K562 (cell line): ENCODE data around the gene IFT122. TPM values are rescaled to one million over a fixed set of nuclear protein-coding genes. Genes with fewer than 3 reads are reported as not detected.
A peak's percentile ranks its signal among the peaks of the same experiment; 100 is the strongest.

ENCODE experiments used
- BMI1 ChIP-seq: fragments of 150-350 bp; IDR thresholded peaks from 2 replicates; pipeline ENCODE4 v1.6.1; 2014; ENCODE audit warnings: low read length
- CCAR2 ChIP-seq: fragments of 200-400 bp; formaldehyde crosslinking; IDR thresholded peaks from 2 replicates; pipeline ENCODE4 v1.6.1; 2017; ENCODE audit warnings: mild to moderate bottlenecking, low read depth, low read length
- HCFC1 ChIP-seq: IDR thresholded peaks from 2 replicates; pipeline ENCODE4 v1.6.1; 2012; ENCODE audit warnings: low read depth, low read length, improper control_type of control experiment
- HMGN3 ChIP-seq: IDR thresholded peaks from 2 replicates; pipeline ENCODE4 v1.6.1; 2011; ENCODE audit warnings: borderline replicate concordance, low read depth, mild to moderate bottlenecking, mixed read lengths, low read length; ENCODE audit not compliant: insufficient read length; ENCODE audit errors: extremely low read depth
- MTA2 ChIP-seq: fragments of 450-650 bp; IDR thresholded peaks from 2 replicates; pipeline ENCODE4 v1.6.1; 2016; ENCODE audit warnings: low read depth
- PYGO2 ChIP-seq: fragments of 450-650 bp; IDR thresholded peaks from 2 replicates; pipeline ENCODE4 v1.6.1; 2016; ENCODE audit warnings: mild to moderate bottlenecking, missing genetic modification characterization, moderate library complexity, missing compliant biosample characterization
- RAD51 ChIP-seq: fragments of 450-650 bp; IDR thresholded peaks from 2 replicates; pipeline ENCODE4 v1.7.1; 2016; ENCODE audit warnings: low read depth, mild to moderate bottlenecking, borderline replicate concordance
- RBFOX2 ChIP-seq: fragments of 200-400 bp; formaldehyde crosslinking; IDR thresholded peaks from 2 replicates; pipeline ENCODE4 v1.6.1; 2017; ENCODE audit warnings: low read depth, mild to moderate bottlenecking, low read length, moderate library complexity
- RBM22 ChIP-seq: fragments of 200-400 bp; formaldehyde crosslinking; IDR thresholded peaks from 2 replicates; pipeline ENCODE4 v1.6.1; 2018; ENCODE audit warnings: low read length, low read depth; ENCODE audit not compliant: poor library complexity, severe bottlenecking
- RBM25 ChIP-seq: fragments of 200-400 bp; formaldehyde crosslinking; IDR thresholded peaks from 2 replicates; pipeline ENCODE4 v1.6.1; 2018; ENCODE audit warnings: low read length, low read depth, moderate library complexity; ENCODE audit not compliant: severe bottlenecking
- SMARCA4 ChIP-seq: fragments of 450-650 bp; IDR thresholded peaks from 2 replicates; pipeline ENCODE4 v1.6.1; 2016
- SP2 ChIP-seq: IDR thresholded peaks from 2 replicates; pipeline ENCODE4 v1.6.1; 2011; ENCODE audit warnings: mild to moderate bottlenecking, low read depth, low read length, moderate library complexity; ENCODE audit not compliant: poor library complexity, severe bottlenecking; ENCODE audit errors: extremely low read depth
- polyA plus RNA-seq, 8 experiments: library from polyadenylated mRNA; depleted of rRNA in 4 of 8; stranded (reverse) in 5 of 8; unstranded in 3 of 8; fragments of >200 nt; fragmentation: Nextera tagmentation in 2 of 8; fragmentation: Illumina TruSeq in 1 of 8; extraction: Ambion mirVana in 2 of 8; extraction: Trizol in 1 of 8; gene quantifications; 2 replicates each; pipeline versions ENCODE4 v1.2.1 to v1.2.3, GENCODE V29; 2011 to 2014; ENCODE audit warnings: inconsistent platforms in 1 of 8, missing spikeins in 1 of 8
- total RNA-seq, 7 experiments: library from RNA; depleted of rRNA in 6 of 7; stranded (reverse); fragments of >200 nt in 6 of 7; fragmentation: Illumina TruSeq in 2 of 7; extraction: Trizol in 2 of 7; gene quantifications; 2 replicates each; pipeline versions ENCODE4 v1.2.1 to v1.2.3, GENCODE V29; 2011 to 2021; ENCODE audit warnings: low replicate concordance in 1 of 7
- TF ChIP-seq, protein P1 (sequence below): fragments of 450-650 bp; IDR thresholded peaks from 2 replicates; pipeline ENCODE4 v1.6.1; 2017; ENCODE audit warnings: mild to moderate bottlenecking, moderate library complexity
- TF ChIP-seq, protein P2 (sequence below): sonication (generic); formaldehyde crosslinking; IDR thresholded peaks from 2 replicates; pipeline ENCODE4 v1.8.0; 2022; ENCODE audit warnings: mild to moderate bottlenecking, low read depth, missing genetic modification reagents
- TF ChIP-seq, protein P3 (sequence below), 2 experiments: fragments of 450-650 bp in 1 of 2; sonication (generic) in 1 of 2; formaldehyde crosslinking in 1 of 2; IDR thresholded peaks; 2 replicates each; pipeline versions ENCODE4 v1.7.1 to v1.9.0; 2016 to 2022; ENCODE audit warnings: inconsistent platforms in 1 of 2, mild to moderate bottlenecking in 1 of 2, missing genetic modification reagents in 1 of 2

IFT122 gene
- total and polyA plus RNA-seq, 9 of the 15 experiments (the other 6 are each of a cell fraction or from before 2014, with no cell fraction given) = 2.4 to 11.5 (median 7.7) TPM

DNA sequence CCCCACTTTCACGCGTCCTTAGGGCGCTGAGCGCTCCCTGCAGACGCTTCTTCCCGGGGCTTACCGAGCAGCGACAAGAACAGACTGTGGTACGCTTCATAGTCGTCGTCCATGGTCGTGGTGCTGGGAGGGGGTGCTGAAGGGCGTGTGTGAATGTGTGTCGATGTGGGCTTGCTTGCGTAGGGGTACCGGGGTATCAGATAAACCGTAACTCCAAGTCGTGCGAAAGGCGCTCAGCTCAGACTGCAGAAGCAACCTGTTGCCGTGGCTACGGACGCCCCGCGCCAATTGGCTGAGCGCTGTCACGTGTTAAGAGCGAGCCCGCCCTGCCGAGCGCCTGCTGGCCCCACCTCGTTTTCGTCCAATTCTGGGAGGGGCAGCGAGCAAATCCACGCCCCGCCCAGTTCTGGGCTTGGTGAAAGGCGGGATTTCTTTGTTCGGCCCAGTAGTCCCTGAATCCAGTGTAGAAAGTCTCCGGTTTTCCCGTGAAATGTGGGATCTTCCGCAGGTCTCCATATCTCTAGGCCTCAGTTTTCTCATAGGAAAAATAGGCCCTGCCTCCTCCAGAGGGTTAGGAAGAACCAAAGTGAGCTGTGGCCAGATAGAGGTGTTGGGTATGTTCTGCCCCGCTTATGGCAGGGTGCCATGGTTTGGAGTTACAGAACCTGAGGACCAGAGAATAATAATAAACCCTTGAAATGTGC lies 11.5 kb upstream of the IFT122 start, which contains the start of gene EFCAB12 (continued):
- peak; percentile 80 for TF ChIP-seq BMI1
- TF ChIP-seq RBFOX2 = peak; percentile 44; the same call in 1 of the 2 replicates
- TF ChIP-seq, protein P1, sequence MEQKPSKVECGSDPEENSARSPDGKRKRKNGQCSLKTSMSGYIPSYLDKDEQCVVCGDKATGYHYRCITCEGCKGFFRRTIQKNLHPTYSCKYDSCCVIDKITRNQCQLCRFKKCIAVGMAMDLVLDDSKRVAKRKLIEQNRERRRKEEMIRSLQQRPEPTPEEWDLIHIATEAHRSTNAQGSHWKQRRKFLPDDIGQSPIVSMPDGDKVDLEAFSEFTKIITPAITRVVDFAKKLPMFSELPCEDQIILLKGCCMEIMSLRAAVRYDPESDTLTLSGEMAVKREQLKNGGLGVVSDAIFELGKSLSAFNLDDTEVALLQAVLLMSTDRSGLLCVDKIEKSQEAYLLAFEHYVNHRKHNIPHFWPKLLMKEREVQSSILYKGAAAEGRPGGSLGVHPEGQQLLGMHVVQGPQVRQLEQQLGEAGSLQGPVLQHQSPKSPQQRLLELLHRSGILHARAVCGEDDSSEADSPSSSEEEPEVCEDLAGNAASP = no peak
- TF ChIP-seq CCAR2 = no peak
- TF ChIP-seq, protein P2, sequence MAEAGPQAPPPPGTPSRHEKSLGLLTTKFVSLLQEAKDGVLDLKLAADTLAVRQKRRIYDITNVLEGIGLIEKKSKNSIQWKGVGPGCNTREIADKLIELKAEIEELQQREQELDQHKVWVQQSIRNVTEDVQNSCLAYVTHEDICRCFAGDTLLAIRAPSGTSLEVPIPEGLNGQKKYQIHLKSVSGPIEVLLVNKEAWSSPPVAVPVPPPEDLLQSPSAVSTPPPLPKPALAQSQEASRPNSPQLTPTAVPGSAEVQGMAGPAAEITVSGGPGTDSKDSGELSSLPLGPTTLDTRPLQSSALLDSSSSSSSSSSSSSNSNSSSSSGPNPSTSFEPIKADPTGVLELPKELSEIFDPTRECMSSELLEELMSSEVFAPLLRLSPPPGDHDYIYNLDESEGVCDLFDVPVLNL = 0 out of 2 replicates have a peak, but pooled peaks have one; percentile 40
- TF ChIP-seq HMGN3 = peak; percentile 72
- TF ChIP-seq SP2 = no peak
- no peak for TF ChIP-seq PYGO2 (tag)
- no peak for TF ChIP-seq MTA2
- peak; percentile 93 for TF ChIP-seq RAD51
- TF ChIP-seq, protein P3, sequence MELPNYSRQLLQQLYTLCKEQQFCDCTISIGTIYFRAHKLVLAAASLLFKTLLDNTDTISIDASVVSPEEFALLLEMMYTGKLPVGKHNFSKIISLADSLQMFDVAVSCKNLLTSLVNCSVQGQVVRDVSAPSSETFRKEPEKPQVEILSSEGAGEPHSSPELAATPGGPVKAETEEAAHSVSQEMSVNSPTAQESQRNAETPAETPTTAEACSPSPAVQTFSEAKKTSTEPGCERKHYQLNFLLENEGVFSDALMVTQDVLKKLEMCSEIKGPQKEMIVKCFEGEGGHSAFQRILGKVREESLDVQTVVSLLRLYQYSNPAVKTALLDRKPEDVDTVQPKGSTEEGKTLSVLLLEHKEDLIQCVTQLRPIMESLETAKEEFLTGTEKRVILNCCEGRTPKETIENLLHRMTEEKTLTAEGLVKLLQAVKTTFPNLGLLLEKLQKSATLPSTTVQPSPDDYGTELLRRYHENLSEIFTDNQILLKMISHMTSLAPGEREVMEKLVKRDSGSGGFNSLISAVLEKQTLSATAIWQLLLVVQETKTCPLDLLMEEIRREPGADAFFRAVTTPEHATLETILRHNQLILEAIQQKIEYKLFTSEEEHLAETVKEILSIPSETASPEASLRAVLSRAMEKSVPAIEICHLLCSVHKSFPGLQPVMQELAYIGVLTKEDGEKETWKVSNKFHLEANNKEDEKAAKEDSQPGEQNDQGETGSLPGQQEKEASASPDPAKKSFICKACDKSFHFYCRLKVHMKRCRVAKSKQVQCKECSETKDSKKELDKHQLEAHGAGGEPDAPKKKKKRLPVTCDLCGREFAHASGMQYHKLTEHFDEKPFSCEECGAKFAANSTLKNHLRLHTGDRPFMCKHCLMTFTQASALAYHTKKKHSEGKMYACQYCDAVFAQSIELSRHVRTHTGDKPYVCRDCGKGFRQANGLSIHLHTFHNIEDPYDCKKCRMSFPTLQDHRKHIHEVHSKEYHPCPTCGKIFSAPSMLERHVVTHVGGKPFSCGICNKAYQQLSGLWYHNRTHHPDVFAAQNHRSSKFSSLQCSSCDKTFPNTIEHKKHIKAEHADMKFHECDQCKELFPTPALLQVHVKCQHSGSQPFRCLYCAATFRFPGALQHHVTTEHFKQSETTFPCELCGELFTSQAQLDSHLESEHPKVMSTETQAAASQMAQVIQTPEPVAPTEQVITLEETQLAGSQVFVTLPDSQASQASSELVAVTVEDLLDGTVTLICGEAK (IDR thresholded peaks at IDR 0.05) = no peak
- TF ChIP-seq, protein P3 (CRISPR knock-in tag; IDR thresholded peaks at IDR 0.05) = no peak
- no peak for TF ChIP-seq SMARCA4
- TF ChIP-seq RBM22 = peak; percentile 92
- peak; percentile 79 for TF ChIP-seq RBM25
- 0 out of 2 replicates have a peak, but pooled peaks have one; percentile 15 for TF ChIP-seq HCFC1
